SK-N-SH (cell line): ENCODE measurements around the gene FNDC3B. TPM values are rescaled to one million over a fixed set of nuclear protein-coding genes. Genes with fewer than 3 reads are reported as not detected.

Source experiments
- CTCF ChIA-PET: fragments of 300-600, 350-600 bp; formaldehyde crosslinking; extraction: SDS; loops from one replicate; lab custom pipeline; 2021; lab: Yijun Ruan, JAX
- POLR2A ChIA-PET: fragments of 350-600 bp; sonication (Branson Sonifier 250); formaldehyde crosslinking; extraction: SDS; loops from one replicate; lab custom pipeline; 2020; ENCODE audit warnings: antibody characterized with exemption, inconsistent platforms; lab: Yijun Ruan, JAX
- DNase-seq: peaks from one replicate; pipeline ENCODE4 v3.0.0; 2012
- H2AFZ ChIP-seq: fragments of 200-600 bp; sonication (generic); 2 replicates; pipeline ENCODE4 v1.8.1; 2016; ENCODE audit warnings: antibody characterized with exemption, mild to moderate bottlenecking, low read depth
- H3F3A ChIP-seq: fragments of 200-600 bp; sonication (generic); replicated peaks from 2 replicates; pipeline ENCODE3; 2016; ENCODE audit warnings: antibody characterized with exemption, mild to moderate bottlenecking; ENCODE audit not compliant: insufficient read depth
- H3K27ac ChIP-seq, 2 experiments: fragments of 200-500 bp in 1 of 2; fragments of 200-600 bp in 1 of 2; sonication (Bioruptor generic) in 1 of 2; sonication (generic), shearing (Covaris generic) in 1 of 2; 2 replicates each; pipeline versions ENCODE4 v1.5.1 to v1.6.1; 2014 to 2016; ENCODE audit warnings: low read depth in 2 of 2, inconsistent platforms in 1 of 2, low read length in 1 of 2, mild to moderate bottlenecking in 1 of 2, mixed read lengths in 1 of 2
- H3K27me3 ChIP-seq: fragments of 200-600 bp; sonication (generic), shearing (Covaris generic); 2 replicates; pipeline ENCODE4 v1.6.1; 2016; ENCODE audit warnings: mixed run types; ENCODE audit not compliant: insufficient read depth
- H3K36me3 ChIP-seq, 2 experiments: fragments of 200-500 bp in 1 of 2; fragments of 200-600 bp in 1 of 2; sonication (Bioruptor generic) in 1 of 2; sonication (generic) in 1 of 2; replicated peaks in 1 of 2; 2 replicates each; pipeline versions ENCODE3 to v1.5.1; 2014 to 2016; ENCODE audit warnings: low read length in 1 of 2, mild to moderate bottlenecking in 1 of 2; ENCODE audit not compliant: insufficient read depth in 2 of 2, control insufficient read depth in 1 of 2
- H3K4me1 ChIP-seq, 2 experiments: fragments of 200-500 bp in 1 of 2; fragments of 200-600 bp in 1 of 2; sonication (Bioruptor generic) in 1 of 2; sonication (generic), shearing (Covaris generic) in 1 of 2; 2 replicates each; pipeline versions ENCODE4 v1.5.1 to v1.6.1; 2014 to 2016; ENCODE audit warnings: low read depth in 1 of 2, low read length in 1 of 2, mixed run types in 1 of 2; ENCODE audit not compliant: insufficient read depth in 2 of 2, control insufficient read depth in 1 of 2
- H3K4me2 ChIP-seq: fragments of 200-600 bp; sonication (generic), shearing (Covaris generic); 2 replicates; pipeline ENCODE4 v1.6.1; 2017; ENCODE audit warnings: mixed run types
- H3K4me3 ChIP-seq, 2 experiments: fragments of 200-500 bp in 1 of 2; fragments of 200-600 bp in 1 of 2; sonication (Bioruptor generic) in 1 of 2; sonication (generic), shearing (Covaris generic) in 1 of 2; 2 replicates each; pipeline versions ENCODE4 v1.5.1 to v1.8.1; 2014 to 2016; ENCODE audit warnings: low read depth in 2 of 2, inconsistent platforms in 1 of 2, low read length in 1 of 2, mild to moderate bottlenecking in 1 of 2, mixed read lengths in 1 of 2, moderate library complexity in 1 of 2
- H3K79me2 ChIP-seq: fragments of 200-600 bp; sonication (generic); 2 replicates; pipeline ENCODE4 v1.8.1; 2017; ENCODE audit warnings: mild to moderate bottlenecking; ENCODE audit not compliant: insufficient read depth
- H3K9ac ChIP-seq: fragments of 200-600 bp; sonication (generic); 2 replicates; pipeline ENCODE4 v1.6.1; 2017; ENCODE audit warnings: mixed run types
- H3K9me2 ChIP-seq: fragments of 200-600 bp; sonication (generic); 2 replicates; pipeline ENCODE4 v1.6.1; 2017; ENCODE audit warnings: mixed run types
- H3K9me3 ChIP-seq: fragments of 200-600 bp; sonication (generic); 2 replicates; pipeline ENCODE4 v1.6.1; 2017; ENCODE audit warnings: mixed run types, mild to moderate bottlenecking, moderate library complexity
- H4K20me1 ChIP-seq: fragments of 200-600 bp; sonication (generic); 2 replicates; pipeline ENCODE4 v1.6.1; 2017; ENCODE audit warnings: mild to moderate bottlenecking, mixed run types; ENCODE audit not compliant: insufficient read depth
- ELF1 ChIP-seq: IDR thresholded peaks from 2 replicates; pipeline ENCODE4 v1.4.0; 2012
- EP300 ChIP-seq, 2 experiments: IDR thresholded peaks; 2 replicates each; pipeline versions ENCODE4 v1.4.0 to v1.6.1; 2012; ENCODE audit warnings: borderline replicate concordance in 1 of 2, low read depth in 1 of 2, low read length in 1 of 2
- FOSL2 ChIP-seq: IDR thresholded peaks from 2 replicates; pipeline ENCODE4 v1.4.0; 2012; ENCODE audit warnings: low read depth, mild to moderate bottlenecking, moderate library complexity, borderline replicate concordance
- FOXJ3 ChIP-seq: sonication (generic); formaldehyde crosslinking; IDR thresholded peaks from 2 replicates; pipeline ENCODE4 v1.5.1; 2020; ENCODE audit warnings: mild to moderate bottlenecking, missing genetic modification reagents
- GABPA ChIP-seq: IDR thresholded peaks from 2 replicates; pipeline ENCODE4 v1.4.0; 2012; ENCODE audit warnings: low read depth, mild to moderate bottlenecking
- GATA2 ChIP-seq: sonication (generic); formaldehyde crosslinking; IDR thresholded peaks from 2 replicates; pipeline ENCODE4 v1.5.0; 2020; ENCODE audit warnings: mild to moderate bottlenecking, missing genetic modification reagents
- JUND ChIP-seq: IDR thresholded peaks from 2 replicates; pipeline ENCODE4 v1.4.0; 2012
- MAX ChIP-seq: IDR thresholded peaks from 2 replicates; pipeline ENCODE4 v1.4.0; 2012; ENCODE audit warnings: low read depth
- MEF2A ChIP-seq: IDR thresholded peaks from 2 replicates; pipeline ENCODE4 v1.4.0; 2012; ENCODE audit warnings: low read depth, borderline replicate concordance
- RCOR1 ChIP-seq: fragments of 150-350 bp; IDR thresholded peaks from 2 replicates; pipeline ENCODE4 v1.6.1; 2017; ENCODE audit warnings: antibody characterized with exemption, low read length
- RFX5 ChIP-seq: IDR thresholded peaks from 2 replicates; pipeline ENCODE4 v1.6.1; 2012; ENCODE audit warnings: mild to moderate bottlenecking, improper control_type of control experiment, low read length
- SIN3A ChIP-seq: IDR thresholded peaks from 2 replicates; pipeline ENCODE4 v1.6.1; 2012; ENCODE audit warnings: low read depth, mild to moderate bottlenecking, low read length, moderate library complexity, borderline replicate concordance
- SMC3 ChIP-seq: IDR thresholded peaks from 2 replicates; pipeline ENCODE4 v1.6.1; 2012; ENCODE audit warnings: low read depth, low read length, improper control_type of control experiment
- TAF1 ChIP-seq: IDR thresholded peaks from 2 replicates; pipeline ENCODE4 v1.6.1; 2012; ENCODE audit warnings: low read depth, mild to moderate bottlenecking, low read length, moderate library complexity, borderline replicate concordance
- TEAD4 ChIP-seq: IDR thresholded peaks from 2 replicates; pipeline ENCODE4 v1.4.0; 2012; ENCODE audit warnings: mild to moderate bottlenecking, borderline replicate concordance; ENCODE audit not compliant: insufficient read depth
- USF2 ChIP-seq: fragments of 150-350 bp; IDR thresholded peaks from 2 replicates; pipeline ENCODE4 v1.6.1; 2017; ENCODE audit warnings: antibody characterized with exemption, low read length, low read depth, borderline replicate concordance
- WGBS: methylation state at CpG from one replicate; pipeline ENCODE4 v1.1.6; 2017; ENCODE audit warnings: low lambda C conversion rate; 5-methylcytosine and 5-hydroxymethylcytosine counted together
- polyA plus RNA-seq, 3 experiments: library from polyadenylated mRNA; depleted of rRNA; stranded (reverse); fragments of >200 nt; gene quantifications; 2 replicates each; pipeline ENCODE4 v1.2.3, GENCODE V29; 2012
- TF ChIP-seq, protein P1 (sequence below): fragments of 150-350 bp; IDR thresholded peaks from 2 replicates; pipeline ENCODE4 v1.6.1; 2016; ENCODE audit warnings: mild to moderate bottlenecking, low read depth, low read length
- TF ChIP-seq, protein P2 (sequence below): IDR thresholded peaks from 2 replicates; pipeline ENCODE4 v1.4.0; 2012; ENCODE audit warnings: low read depth, borderline replicate concordance
- TF ChIP-seq, protein P3 (sequence below): fragments of 200-600 bp; sonication (generic); IDR thresholded peaks from 2 replicates; pipeline ENCODE4 v1.6.1; 2017; ENCODE audit warnings: antibody characterized with exemption, mild to moderate bottlenecking, moderate library complexity

FNDC3B gene
- polyA plus RNA-seq, 1 of the 3 experiments (the other 2 are of a cell fraction) = 10.4 TPM

DNA sequence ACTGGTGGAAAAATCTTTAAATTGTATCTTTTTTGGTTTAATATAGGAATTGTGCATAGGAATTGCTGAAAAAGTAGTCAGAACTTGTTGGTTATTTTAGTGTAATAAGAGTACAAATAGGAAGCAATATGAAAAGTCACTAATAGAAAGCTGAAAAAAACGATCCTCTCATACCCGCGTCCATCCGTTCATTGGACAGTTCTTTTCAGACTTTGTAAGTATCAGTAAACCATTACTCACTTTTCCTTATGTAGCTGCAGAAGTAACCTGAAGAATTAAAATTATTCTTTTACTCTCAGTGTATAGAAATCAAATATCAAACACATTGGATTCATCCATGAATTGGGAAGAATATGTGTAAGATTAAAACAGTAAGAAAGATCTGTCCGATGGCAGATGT lies 4.4 kb downstream of the FNDC3B start:
- DNase-seq = no peak
- no peak overlapping the region for H2AFZ ChIP-seq
- H3K9ac ChIP-seq = no peak overlapping the region
- peak overlapping the region; percentile 86 for H3K4me2 ChIP-seq
- H3K4me3 ChIP-seq = no peak overlapping the region; a peak in 1 of 4 replicates
- no peak overlapping the region for H3K27ac ChIP-seq
- peaks cover 74% of the 10 kb centered on the region for H4K20me1 ChIP-seq
- TF ChIP-seq, protein P1, sequence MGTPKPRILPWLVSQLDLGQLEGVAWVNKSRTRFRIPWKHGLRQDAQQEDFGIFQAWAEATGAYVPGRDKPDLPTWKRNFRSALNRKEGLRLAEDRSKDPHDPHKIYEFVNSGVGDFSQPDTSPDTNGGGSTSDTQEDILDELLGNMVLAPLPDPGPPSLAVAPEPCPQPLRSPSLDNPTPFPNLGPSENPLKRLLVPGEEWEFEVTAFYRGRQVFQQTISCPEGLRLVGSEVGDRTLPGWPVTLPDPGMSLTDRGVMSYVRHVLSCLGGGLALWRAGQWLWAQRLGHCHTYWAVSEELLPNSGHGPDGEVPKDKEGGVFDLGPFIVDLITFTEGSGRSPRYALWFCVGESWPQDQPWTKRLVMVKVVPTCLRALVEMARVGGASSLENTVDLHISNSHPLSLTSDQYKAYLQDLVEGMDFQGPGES = no peak
- no peak for TF ChIP-seq GABPA
- TF ChIP-seq SMC3 = no peak
- no peak for TF ChIP-seq USF2
- TF ChIP-seq SIN3A = no peak
- no peak for TF ChIP-seq EP300 (IDR thresholded peaks at IDR 0.05; ENCODE audit: borderline replicate concordance in 1 of 2, low read depth in 1 of 2, low read length in 1 of 2)
- peaks cover 6 to 18% of the 10 kb centered on the region in 2 experiments; a peak in 3 of 4 replicates for H3K4me1 ChIP-seq
- ChIA-PET CTCF (no interaction called here), POLR2A (no interaction called here)
- H3K27me3 ChIP-seq = no peaks in the 10 kb centered on the region
- no peaks in the 10 kb centered on the region for H3K9me3 ChIP-seq
- peaks cover 11% of the 10 kb centered on the region for H3F3A ChIP-seq
- H3K9me2 ChIP-seq = no peaks in the 10 kb centered on the region
- 90% methylated on average over 5 of the region's 5 CpGs for WGBS
- peaks cover 98% of the 10 kb centered on the region for H3K79me2 ChIP-seq
- H3K36me3 ChIP-seq = peaks cover 6 to 31% of the 10 kb centered on the region in 2 experiments

DNA sequence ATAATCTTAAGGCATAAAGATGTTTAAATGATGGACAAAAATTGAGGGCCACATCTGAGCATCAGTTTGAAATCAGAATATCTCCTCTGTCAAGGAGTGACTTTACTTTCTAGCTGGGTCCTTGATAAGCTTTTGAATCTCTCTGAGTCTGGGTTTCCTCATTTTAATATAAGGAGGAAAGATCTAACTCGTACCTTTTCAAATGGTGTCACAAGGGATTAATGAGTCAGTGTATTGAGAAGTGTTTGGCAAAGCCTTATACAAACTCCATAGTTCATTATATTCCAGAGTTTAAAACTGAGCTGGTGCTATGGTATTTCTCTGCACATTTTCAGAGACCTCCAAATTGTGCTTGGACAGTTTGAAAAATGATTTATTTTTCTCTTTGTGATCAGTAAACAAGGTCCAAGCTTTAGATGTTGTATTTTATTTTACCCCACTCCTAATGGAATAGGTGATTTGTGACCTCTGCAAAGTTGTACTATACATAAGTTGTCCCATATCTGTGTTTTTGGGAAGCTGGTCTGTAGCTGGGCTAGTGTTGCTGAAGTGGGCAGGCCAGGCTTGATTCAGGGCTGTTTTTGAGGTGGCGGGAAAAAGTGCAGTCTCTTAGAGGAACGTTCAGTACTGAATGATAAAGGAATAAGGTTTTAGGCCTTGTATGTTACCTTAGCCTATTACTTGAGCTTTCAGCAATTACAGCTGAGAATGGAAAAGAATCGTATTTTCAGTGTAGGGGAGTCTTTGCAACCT lies 5.6 kb downstream of the FNDC3B start:
- no peak for DNase-seq
- Histone ChIP-seq H3K9me2 (no peaks in the 10 kb centered on the region), H3K79me2 (peaks cover 100% of the 10 kb centered on the region)
- no peak for TF ChIP-seq ELF1
- no peak for TF ChIP-seq GATA2
- no peak for TF ChIP-seq SMC3
- no peak for TF ChIP-seq SIN3A
- no peak for TF ChIP-seq JUND
- no peak for TF ChIP-seq RCOR1
- TF ChIP-seq, protein P2, sequence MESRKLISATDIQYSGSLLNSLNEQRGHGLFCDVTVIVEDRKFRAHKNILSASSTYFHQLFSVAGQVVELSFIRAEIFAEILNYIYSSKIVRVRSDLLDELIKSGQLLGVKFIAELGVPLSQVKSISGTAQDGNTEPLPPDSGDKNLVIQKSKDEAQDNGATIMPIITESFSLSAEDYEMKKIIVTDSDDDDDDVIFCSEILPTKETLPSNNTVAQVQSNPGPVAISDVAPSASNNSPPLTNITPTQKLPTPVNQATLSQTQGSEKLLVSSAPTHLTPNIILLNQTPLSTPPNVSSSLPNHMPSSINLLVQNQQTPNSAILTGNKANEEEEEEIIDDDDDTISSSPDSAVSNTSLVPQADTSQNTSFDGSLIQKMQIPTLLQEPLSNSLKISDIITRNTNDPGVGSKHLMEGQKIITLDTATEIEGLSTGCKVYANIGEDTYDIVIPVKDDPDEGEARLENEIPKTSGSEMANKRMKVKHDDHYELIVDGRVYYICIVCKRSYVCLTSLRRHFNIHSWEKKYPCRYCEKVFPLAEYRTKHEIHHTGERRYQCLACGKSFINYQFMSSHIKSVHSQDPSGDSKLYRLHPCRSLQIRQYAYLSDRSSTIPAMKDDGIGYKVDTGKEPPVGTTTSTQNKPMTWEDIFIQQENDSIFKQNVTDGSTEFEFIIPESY = no peak
- no peak for TF ChIP-seq GABPA
- TF ChIP-seq FOSL2 = no peak
- no peak for TF ChIP-seq MAX
- TF ChIP-seq MEF2A = no peak
- TF ChIP-seq USF2 = no peak
- TF ChIP-seq TEAD4 = no peak
- no peak for TF ChIP-seq TAF1
- TF ChIP-seq RFX5 = no peak
- TF ChIP-seq, protein P3, sequence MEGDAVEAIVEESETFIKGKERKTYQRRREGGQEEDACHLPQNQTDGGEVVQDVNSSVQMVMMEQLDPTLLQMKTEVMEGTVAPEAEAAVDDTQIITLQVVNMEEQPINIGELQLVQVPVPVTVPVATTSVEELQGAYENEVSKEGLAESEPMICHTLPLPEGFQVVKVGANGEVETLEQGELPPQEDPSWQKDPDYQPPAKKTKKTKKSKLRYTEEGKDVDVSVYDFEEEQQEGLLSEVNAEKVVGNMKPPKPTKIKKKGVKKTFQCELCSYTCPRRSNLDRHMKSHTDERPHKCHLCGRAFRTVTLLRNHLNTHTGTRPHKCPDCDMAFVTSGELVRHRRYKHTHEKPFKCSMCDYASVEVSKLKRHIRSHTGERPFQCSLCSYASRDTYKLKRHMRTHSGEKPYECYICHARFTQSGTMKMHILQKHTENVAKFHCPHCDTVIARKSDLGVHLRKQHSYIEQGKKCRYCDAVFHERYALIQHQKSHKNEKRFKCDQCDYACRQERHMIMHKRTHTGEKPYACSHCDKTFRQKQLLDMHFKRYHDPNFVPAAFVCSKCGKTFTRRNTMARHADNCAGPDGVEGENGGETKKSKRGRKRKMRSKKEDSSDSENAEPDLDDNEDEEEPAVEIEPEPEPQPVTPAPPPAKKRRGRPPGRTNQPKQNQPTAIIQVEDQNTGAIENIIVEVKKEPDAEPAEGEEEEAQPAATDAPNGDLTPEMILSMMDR = no peak
- TF ChIP-seq FOXJ3 (CRISPR knock-in tag) = no peak
- TF ChIP-seq, all 33 proteins: peak for 0
- 87% methylated on average over 4 of the region's 4 CpGs for WGBS
- Histone ChIP-seq H3F3A (peaks cover 16% of the 10 kb centered on the region), H3K27ac (no peak overlapping the region), H3K4me3 (no peak overlapping the region), H3K9ac (no peak overlapping the region), H3K36me3 (peaks cover 12 to 38% of the 10 kb centered on the region in 2 experiments), H4K20me1 (peaks cover 87% of the 10 kb centered on the region), H3K27me3 (no peaks in the 10 kb centered on the region), H3K9me3 (no peaks in the 10 kb centered on the region), H2AFZ (no peak overlapping the region), H3K4me1 (peaks cover 6 to 18% of the 10 kb centered on the region in 2 experiments; a peak in 3 of 4 replicates), H3K4me2 (peak overlapping the region; percentile 34; the same call in 1 of the 2 replicates)
- ChIA-PET POLR2A (no interaction called here), CTCF (no interaction called here)
